ENCODE measurements around the gene ZNF471.

The ZNF471 gene

GRCh38 chr19:56572589-56572988 lies 64.9 kb downstream of the ZNF471 start:
- ChIA-PET CTCF (no interaction called here), POLR2A (no interaction called here)
- TF ChIP-seq CTCF (IDR thresholded peaks at IDR 0.05; ENCODE audit: control extremely low read depth, extremely low read depth, low read depth, missing control alignments): no peak
- no peak for DNase-seq (ENCODE audit: extremely low spot score)

GRCh38 chr19:56573914-56574313 lies 66.3 kb downstream of the ZNF471 start:
- no peak for TF ChIP-seq CTCF (IDR thresholded peaks at IDR 0.05; ENCODE audit: control extremely low read depth, extremely low read depth, low read depth, missing control alignments)
- ChIA-PET POLR2A (no interaction called here), CTCF (no interaction called here)
- no peak for DNase-seq (ENCODE audit: extremely low spot score)

DNA sequence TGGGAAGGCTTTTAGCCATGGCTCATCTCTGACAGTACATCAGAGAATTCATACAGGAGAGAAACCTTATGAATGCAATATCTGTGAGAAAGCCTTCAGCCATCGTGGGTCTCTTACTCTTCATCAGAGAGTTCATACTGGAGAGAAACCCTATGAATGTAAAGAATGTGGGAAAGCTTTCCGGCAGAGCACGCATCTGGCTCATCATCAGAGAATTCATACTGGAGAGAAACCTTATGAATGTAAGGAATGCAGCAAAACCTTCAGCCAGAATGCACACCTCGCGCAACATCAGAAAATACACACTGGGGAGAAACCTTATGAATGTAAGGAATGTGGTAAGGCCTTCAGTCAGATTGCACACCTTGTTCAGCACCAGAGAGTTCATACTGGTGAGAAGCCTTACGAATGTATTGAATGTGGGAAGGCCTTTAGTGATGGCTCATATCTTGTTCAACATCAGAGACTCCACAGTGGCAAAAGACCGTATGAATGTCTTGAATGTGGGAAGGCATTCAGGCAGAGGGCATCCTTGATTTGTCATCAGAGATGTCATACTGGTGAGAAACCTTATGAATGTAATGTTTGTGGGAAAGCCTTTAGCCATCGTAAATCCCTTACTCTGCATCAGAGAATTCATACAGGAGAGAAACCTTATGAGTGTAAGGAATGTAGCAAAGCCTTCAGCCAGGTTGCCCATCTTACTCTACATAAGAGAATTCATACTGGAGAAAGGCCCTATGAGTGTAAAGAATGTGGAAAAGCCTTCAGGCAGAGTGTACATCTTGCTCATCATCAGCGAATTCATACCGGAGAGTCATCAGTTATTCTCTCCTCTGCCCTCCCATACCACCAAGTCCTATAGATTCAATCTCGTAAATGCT lies 70.3 kb downstream of the ZNF471 start:
- CTCF ChIA-PET: no interaction called here
- TF ChIP-seq CTCF (IDR thresholded peaks at IDR 0.05; ENCODE audit: control extremely low read depth, extremely low read depth, low read depth, missing control alignments): no peak
- no peak for DNase-seq (ENCODE audit: extremely low spot score)
- POLR2A ChIA-PET: no interaction called here
